Stimulated activated CD8-positive, alpha-beta memory T cell treated with anti-CD3 and anti-CD28 coated beads, Interleukin-7, amount 100 ng/mL, for 48 hours (primary cell): ENCODE results near the gene ATP10A.

Source experiments
- DNase-seq, 2 donors: peaks; one replicate each; pipeline ENCODE4 v3.0.0-alpha.2; 2020; ENCODE audit warnings: low read depth in 1 of 2; ENCODE audit errors: extremely low read depth in 1 of 2

Gene ATP10A

DNA sequence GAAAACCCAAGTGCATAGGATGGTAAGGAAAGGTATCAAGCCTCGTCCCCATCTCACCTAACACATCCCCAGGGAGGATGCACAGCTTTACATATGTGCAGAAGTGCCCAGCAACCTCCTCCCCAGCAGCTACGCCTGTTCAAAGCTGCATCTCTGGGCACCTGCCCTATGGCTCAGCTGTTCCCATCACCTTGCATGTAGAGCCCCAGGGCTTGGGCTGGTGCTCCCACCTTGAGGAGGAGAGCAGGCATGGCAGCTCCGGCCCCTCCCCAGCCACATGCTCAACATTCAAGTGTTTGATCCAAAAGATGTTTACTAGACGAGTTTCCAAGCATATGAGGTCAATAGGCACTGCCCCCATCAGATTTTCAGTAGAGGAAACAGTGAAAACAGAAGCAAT is 173.5 kb downstream of the ATP10A start:
- DNase-seq = no peak

DNA sequence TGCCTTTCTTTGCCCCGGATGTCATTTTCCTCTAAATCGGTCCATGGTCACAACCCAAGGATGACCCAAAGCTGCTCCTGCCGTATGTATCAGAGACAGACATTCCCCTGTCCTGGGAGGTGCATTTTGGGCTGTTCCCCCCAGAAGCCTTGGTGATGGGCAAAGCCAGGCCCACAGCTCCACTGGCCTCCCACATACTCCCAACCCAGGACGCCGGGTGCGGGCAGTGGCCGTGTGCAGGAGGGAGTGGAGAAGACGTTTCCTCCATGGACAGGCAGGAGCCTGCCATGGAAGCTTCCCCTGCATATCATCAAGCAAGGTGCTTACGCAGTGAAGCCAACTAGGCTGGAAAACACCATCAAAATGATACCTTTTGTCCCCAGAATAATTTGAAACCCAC is 175.0 kb downstream of the ATP10A start:
- DNase-seq = no peak

DNA sequence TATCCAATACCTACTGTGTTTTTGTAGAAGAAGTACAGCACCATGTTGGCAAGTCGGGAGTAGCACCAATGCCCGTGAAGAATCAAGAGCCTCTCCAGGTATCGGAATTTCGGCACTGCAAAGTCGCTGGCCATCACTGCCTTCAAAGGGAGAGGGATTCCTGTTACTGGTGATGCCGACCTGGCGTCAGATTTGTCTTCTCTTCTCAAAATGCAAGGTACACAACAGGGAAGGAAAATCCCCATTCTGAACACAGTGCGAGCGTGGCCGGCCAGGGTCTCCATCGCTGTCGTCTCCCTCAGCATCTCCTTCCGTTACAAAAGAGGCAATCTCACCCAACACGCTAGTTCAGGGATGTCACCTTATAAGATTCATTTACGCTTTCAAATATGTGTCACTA is 175.4 kb downstream of the ATP10A start:
- DNase-seq = no peak

DNA sequence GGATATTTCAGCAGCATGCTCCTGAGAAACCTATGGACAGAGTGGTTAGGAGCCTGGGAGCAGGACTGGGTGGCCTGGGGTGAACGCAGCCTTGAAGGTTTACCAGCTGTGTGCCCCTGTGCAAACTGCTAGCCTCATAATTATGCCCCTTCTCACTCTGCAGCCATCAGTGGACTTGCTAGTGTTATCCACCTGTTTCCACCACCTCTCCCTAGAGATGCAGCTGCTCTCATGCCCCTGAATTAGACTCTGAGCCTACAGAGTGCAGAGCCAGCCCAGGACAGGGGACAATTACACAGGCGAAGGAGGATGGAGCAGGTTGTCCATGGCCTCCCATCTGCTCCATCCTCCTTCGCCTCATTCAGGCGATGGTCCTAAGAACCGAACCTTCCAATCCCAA is 175.9 kb downstream of the ATP10A start:
- no peak for DNase-seq

DNA sequence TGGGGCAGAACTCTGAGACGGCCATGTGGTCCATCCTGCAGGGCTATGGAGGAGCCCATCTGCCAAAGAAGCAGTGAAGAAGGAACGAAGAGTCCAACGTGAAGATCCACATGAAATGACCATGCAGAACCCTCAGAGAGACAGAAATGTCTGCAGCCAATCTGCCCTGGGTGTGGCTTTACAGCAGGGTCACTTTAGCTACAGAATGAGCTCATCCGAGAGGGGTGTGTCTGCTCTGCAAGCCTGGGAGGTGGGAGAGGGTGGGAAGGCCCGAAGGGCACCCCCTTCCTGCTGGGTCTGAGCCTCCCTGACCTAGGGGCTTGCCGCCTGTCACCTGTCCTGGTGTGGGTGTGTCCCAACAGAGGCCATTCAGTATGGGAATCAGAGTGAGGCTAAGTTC is 176.3 kb downstream of the ATP10A start:
- no peak for DNase-seq

DNA sequence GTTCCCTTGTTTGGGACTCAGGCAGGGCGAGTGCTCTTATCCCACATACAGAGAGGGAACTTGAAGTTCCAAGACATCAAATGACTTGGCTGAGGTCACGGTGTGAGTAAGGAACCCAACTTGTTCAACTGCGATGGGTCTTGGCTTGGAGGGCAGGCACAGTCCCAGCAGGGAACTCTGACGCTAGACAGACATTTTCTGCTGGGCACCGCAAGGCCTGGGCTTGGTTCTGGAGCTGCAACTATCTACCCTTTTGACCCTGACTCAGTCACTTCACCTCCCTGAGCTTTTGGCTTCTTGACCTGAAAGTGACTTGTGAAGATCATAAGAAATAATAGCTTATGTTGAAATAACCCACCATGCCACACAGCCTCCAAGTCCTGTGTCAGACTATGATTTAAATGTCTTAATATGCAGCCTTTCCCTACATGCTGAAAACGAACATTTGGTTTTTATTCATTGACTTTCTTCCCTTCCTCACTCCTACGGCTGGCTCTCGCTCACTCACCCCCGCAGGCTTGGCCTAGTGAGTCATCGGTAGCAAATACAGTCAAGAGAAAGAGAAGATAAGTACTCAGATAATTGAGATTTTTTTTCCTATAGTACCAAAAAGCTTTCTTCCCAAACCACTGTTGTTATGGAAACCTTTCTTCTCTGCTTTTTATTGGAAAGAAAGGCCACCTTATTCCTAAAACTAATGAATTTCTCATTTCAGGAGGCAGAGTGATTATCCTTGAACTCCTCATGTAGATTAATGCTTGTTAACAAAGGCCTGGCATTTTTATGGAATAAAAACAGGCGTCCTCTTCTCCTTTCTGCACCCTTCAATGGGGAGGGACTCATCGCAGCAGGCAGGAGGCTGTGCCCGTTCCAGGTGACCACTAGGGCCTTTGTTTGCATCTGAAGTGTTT is 178.4 kb downstream of the ATP10A start:
- DNase-seq = no peak

DNA sequence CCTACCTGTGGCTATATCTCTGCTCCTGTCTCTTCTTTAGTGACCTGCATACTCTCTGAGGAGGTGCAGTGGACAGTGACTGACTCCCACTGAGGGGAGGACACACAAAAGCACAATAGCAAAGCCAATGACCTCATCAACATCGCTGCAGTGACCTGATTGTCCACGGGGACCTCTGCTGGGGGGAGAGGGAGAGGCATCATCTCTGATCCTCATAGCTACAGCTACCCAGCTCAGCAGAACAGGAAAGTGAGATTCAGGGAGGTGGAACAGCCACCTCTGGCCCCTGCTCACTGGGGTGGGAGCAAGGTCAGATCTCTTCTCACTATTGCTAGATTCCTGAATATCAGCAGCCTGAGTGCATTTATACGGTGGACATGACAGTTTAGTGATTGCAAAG is 179.2 kb downstream of the ATP10A start:
- no peak for DNase-seq

DNA sequence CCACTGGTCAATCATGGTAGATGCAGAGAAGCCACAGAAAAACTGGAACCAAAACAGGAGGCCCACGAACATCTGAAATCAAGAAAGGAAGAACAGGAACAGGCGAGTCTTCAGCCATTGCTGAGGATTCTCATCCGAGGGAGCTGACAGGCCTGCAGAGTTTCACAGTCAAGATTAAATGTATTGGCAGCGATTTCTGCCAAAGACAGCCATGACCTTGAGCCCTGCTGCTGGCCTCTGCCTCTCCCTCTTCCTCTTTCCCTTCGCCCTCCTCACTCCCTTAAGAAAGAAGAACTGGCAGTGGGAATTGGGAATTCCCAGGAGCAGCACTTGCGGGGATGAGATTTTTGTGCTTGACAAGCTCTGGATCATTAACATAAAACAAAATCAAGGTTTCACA is 179.7 kb downstream of the ATP10A start:
- DNase-seq = no peak

DNA sequence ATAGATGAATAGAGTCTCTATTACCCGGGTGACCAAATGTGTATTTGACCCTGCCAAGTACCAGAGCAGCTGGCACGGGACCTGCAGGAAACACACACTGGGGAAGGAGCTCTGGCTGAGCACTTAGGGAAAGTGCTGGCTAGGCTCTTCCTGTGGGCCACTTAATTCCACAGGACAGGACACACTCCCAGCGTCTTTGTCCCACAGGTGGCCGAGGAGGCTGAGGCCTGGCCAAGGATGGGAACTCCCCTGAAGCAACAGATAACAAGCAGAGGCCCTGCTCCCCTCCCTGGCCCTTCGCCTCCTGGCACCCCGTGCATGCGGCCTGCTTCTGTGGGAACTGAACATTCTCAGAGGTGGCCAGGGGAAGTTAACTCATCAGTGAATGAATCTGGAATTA is 180.8 kb downstream of the ATP10A start:
- no peak for DNase-seq

DNA sequence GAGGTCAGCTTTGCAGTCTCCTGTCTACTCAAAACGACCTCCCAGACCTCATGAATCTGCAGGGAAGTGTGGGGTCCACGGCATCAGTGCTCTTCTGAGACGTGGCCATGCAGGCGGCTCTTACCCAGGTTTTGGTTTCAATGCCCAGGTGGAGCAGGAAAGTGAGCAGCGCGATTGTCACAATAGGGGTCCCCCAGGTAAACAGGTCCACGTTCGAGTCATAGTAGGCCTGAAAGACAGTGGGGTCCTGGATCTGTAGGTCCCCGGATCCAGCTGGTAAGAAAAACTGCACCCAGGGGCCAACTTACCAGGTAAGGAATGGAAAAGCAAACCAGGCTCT is 182.5 kb downstream of the ATP10A start:
- DNase-seq = no peak

DNA sequence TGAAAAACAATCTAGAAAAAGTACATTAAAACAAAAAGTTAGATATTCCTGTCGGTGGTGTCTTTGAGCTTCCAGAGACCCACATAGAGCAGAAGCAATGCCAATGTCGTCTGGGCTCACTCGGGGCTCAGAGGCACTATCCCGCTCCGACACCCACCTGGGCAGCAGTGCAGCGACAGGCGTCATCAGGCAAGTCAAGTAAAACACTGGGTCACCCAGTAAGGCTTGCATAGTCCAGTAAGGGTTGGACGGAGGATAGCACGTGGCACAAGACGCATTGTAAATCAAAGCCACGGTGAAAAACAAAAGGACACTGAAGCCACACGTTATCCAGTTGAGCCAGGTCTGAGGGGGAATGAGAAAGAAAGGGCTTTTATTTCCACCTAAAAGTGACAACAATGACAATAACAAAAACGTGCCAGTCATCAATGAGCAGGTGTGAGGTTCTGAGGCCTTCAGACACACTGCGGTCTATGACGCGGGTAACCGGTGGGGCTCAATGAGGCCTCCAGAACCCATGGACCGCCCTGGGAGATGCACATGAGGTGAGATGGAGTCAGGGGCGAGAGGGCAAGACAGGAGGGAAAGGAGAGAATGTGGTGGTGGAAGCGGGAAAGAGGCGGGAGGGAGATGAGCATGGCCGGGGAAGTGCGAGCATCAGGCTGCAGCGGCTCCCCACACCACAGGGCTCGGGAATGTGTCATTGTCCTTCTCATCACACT is 183.0 kb downstream of the ATP10A start:
- DNase-seq = no peak

DNA sequence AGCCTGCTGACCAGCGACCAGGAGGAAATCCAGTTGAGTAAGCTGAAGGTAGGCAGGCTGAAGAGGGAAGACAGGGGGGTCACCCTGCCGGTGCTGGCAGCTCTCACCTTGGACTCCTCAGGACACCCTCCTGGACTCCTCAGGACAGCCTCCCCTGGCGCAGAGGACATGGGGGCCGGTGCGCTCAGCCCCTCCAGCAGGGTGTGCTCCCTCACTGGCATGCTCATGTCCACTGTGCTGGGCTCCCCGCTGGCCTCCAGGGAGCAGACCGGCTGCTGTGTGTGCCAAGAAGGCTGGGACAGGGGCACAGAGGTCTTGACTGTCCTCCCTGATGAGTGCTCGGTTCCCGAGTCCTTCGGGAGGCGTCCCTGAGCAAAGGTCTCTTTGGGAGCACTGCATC is 183.6 kb downstream of the ATP10A start:
- no peak for DNase-seq

DNA sequence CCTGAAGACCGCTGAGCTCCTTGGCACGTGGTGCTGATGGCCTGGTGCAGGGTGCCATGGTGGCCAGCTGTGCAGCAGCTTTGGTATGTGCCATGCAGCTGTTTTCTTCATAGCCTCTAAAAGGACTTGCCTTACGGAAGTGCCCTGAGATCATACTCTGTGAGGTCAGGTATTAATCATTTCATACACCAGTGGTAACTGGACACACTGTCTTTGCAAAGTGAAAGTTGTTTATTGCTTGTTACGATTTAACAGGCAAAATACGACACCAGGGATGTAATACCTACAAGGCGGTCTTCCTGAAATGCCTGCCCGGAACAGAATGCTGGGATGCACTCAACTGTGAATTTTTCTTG is 184.6 kb downstream of the ATP10A start:
- DNase-seq = no peak

DNA sequence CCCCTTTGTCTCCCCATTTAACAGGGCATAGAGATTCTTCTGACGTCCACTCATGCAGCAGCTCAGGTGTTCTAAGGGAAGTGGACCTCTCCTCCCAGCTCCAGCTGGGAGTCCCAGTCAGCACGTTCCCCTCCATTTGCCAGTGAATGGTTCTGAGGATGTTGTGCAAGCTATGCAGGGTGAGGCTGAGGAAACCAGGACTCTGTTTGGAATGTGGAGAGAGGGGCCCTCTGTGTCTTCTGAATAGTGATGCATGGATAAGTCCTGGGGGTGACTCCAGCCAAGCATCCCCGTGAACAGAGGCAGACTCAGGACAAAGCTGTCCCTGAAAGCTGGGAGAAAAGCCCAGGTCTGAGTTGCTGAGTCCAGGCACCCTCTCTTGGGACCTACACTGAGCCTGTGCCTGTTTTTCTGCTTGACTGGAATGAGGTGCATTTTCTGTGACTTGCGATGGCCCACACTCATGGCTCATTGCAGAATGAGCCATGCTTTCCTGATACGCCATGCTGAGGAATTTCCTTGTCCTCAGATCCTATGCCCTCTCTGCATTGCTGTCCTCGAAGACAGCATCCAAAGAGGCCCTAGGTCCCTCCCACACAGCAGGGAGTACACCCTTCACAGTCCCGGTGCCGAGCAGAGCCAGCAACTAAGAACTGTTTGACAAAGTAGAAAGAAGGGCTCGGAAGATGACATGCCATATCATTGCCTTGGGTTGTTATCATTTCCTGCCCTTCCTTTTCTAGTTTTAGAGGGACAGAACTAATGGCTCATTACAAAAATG is 185.2 kb downstream of the ATP10A start:
- DNase-seq = no peak

DNA sequence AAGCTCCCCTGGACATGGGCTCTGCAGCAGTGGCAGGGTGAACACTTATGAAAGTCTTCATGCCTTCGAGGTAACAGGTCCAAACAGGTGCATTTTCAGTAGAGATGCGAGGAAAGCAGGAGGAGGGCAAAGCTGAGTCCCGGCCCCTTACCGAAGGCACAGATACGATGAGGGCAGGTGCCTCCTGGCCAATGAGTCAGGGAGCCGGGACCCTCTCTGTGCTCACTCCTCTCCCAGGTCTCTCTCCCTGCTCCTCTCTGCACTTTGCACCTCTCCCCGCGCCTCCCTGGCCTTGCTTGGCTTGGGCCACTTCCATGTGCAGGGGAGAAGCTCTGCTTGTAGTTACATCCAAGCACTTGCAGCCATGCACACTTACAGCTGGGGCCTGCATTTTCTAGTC is 187.1 kb downstream of the ATP10A start:
- no peak for DNase-seq

DNA sequence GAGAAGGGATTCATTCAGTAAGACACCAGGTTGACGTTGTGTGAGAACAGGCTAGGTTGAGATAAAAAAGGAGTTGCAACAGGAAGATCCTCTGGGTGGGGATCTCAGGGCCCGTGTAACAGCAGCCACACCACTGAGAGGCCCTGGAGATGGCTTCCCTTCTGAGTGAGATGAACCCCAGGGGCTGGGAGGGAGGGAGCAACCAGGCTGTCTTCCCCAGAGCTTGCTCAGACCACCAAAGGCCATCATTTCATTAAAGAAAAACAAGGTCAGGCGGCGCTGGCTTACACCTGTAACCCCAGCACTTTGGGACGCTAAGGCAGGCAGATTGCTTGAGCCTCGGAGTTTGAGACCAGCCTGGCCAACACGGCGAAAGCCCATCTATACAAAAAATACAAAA is 187.7 kb downstream of the ATP10A start:
- DNase-seq = no peak

DNA sequence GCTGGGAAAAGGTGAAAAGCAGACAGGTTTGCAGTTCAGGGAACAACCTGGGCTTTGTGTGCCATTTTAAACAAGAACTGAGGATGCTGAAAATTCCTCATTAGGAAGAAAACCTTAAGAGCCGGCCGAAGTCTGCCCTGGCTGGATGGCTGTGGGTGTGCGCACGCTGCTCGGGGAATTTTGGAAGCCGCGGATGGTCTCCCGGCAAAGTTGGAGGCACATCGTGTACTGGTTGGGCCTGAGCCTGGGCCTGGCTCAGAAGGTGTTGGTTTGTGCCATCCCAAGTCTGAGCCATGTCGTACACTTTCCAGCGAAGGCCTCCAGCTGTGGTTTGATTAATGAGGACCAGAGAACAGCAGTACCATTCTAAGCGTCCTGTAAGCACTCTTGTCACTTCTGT is 188.2 kb downstream of the ATP10A start:
- DNase-seq = no peak

DNA sequence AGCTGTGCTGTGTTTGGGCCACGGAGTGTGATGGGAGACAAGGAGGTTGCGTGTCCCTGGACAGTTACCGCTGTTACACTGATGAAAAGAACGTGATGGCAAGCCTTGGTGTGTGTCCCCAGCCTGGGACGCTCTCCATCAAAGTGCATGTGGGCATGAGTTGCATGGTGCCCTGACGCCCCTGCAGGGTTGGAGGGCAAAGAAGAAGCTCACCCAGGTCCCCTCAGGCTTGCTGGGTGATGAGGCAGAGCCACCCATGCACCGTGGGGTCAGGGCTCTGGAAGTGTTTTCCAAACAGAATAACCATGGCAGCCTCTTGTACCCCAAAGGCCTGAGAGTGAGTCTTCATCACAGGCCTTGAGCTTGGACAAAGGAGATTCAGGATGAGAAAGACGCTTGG is 189.2 kb downstream of the ATP10A start:
- DNase-seq = no peak

DNA sequence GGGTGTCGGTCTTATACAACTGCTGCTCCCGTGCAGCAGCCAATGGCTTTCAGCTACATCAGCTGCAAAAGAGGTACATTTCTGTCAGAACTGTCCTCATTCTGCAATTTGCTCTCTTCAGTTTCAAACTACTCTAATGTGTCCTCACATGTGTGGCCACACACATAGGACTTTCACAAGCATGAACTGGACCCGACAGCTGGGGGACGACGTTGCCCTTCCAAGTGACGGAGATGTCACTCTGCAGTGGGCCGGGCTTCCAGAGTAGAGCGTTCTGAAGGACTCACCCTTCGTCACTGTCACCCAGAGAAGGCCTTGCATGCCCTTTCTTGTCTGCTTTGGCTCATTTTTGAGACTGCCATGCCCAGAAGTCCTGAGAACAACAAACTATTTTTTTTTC is 189.8 kb downstream of the ATP10A start:
- no peak for DNase-seq

DNA sequence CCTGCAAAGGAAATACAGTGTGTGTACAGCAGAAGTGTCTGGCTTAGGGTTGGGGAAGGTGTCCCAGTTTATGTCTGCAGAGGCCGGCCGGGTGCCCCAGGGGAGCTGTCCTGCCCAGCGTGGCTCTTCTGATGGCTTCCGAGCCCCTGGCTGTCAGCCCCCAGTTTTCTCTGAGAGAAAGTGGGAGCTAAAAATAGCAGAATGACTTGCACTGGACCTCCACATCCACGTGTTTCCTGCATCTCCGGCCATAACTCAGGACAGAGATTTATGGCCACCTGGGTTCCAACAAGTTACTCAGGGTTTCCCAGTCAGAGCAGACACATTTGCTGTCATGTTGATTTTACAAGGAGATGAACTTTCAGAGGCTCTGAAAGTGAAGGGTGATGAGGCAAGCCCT is 192.0 kb downstream of the ATP10A start:
- no peak for DNase-seq

DNA sequence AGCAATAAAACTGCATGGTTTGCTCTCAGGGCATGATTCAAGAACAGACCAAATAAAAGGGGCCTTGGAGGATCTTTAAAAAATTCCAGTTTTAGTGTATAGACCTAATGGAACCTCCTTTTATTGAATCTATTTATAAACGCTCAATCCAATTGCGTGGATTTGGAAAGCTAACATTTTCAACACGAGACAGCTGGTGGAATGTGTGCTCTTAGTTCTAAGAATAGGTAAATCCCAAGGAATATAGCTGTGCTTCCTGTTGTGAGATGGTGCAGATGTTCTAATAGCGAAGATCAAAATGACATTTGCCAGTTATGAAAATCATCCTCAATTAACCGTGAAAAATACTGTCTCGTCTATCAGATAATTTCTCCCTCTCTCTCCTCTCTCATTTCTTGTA is 192.5 kb downstream of the ATP10A start:
- DNase-seq = no peak

DNA sequence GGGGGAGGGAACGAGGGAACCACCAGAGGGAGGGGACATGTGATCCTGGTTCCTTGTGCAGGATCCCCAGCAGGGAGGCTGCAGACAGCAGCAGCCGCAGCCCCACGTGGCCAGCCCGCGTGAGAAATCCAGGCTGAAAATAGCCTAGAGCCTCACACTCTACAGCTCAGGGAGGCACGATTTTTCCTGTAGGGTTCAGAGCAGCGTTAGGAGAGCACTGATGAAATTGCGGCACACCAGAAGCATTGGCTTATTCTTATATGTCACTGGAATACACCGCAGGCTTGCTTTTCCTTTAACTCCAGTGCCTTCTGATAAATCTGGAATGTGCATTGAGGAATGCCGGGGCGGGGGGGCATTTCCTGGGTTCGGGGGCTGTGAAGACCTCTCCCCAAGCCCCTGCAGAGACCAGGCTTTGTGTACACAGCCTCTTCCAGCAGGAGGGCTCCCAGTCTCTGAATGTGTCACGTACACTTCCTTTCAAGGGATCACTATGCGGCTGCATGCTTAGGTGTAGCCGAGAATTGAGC is 193.0 kb downstream of the ATP10A start:
- no peak for DNase-seq
